ENCODE results near the gene ITPR3. TPM values are rescaled to one million over a fixed set of nuclear protein-coding genes. Genes with fewer than 3 reads are reported as not detected.
A peak's percentile ranks its signal among the peaks of the same experiment; 100 is the strongest.

ITPR3 gene
- total and polyA plus RNA-seq, 2 experiments from 2014 or later: 0.13 to 1.1 TPM

DNA sequence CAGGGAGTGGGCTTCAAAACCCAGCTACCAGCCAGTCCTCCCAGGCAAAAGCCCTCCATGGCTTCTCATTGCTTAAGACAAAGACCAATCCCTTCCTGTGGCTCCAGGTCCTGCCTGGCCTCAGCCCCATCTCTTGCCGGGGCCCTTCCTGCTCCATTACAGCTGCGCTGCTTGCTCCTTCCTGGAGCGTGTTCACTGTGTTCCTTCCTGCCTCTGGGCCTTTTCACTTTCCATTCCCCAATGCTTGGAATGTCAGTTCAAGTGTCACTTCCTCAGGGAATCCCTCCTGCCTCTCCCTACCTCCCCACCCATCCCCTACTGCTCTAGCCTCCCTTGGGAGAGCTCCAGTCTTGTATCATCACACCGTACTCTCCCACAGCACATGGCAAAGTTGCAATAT lies 11.1 kb upstream of the ITPR3 start:
- Histone ChIP-seq H3K27me3 (no peaks in the 10 kb centered on the region), H3K9me3 (ENCODE audit: low read depth) (no peaks in the 10 kb centered on the region), H3K4me3 (no peak overlapping the region), H3K27ac (no peak overlapping the region), H3K4me1 (ENCODE audit: low read depth) (peaks cover 18% of the 10 kb centered on the region), H3K36me3 (no peaks in the 10 kb centered on the region)
- TF ChIP-seq, protein P1, sequence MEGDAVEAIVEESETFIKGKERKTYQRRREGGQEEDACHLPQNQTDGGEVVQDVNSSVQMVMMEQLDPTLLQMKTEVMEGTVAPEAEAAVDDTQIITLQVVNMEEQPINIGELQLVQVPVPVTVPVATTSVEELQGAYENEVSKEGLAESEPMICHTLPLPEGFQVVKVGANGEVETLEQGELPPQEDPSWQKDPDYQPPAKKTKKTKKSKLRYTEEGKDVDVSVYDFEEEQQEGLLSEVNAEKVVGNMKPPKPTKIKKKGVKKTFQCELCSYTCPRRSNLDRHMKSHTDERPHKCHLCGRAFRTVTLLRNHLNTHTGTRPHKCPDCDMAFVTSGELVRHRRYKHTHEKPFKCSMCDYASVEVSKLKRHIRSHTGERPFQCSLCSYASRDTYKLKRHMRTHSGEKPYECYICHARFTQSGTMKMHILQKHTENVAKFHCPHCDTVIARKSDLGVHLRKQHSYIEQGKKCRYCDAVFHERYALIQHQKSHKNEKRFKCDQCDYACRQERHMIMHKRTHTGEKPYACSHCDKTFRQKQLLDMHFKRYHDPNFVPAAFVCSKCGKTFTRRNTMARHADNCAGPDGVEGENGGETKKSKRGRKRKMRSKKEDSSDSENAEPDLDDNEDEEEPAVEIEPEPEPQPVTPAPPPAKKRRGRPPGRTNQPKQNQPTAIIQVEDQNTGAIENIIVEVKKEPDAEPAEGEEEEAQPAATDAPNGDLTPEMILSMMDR (IDR thresholded peaks at IDR 0.05; ENCODE audit: low read depth, low read length): no peak
- DNase-seq (ENCODE audit: low read depth in 1 of 2, low spot score in 1 of 2): no peak

DNA sequence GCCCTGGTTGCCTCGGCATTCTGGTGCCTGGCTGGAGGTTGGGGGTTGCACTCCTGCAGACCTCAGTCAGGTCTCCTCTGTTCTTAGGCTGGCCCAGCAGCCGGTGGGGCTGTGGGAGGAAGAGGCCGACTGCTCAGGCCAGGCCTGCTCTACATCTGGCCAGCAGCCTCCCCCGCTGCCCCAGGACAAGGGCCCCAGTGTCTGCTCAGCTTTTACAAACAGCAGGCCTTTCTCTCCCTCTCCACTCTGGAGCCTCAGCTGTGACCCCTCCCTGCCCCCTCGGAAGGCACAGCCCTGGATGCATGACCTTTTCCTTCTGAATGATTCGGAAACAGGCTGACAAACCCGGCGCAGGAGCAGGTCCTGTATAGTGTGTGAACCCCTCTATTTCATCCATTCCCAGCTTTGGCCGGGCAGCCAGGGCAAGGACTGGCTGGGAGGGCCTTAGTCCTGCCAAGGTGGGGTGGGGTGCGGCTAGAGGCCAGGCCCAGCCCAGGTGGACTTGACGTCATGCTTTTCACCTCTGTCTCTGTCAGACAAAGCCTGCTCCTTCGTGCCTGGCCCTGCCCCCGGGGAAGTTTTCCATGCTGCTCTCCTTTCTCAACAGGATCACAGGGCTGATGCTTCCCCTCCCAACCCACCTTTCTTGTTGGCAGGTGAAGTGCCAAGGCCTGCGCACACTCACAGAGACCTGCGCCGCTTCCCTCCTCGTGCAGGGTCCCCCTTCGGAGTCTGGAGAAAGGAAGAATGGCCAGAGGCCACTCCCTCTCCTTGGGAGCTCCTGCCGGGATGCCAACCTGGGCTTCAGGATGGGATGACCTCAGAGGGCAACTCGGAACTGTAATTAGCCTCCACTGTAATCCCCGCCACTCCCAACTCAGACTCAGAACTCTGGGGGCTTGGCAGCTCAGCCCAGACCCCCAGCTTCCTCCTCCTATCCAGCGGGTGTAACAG lies 10.1 kb upstream of the ITPR3 start:
- Histone ChIP-seq H3K4me1 (ENCODE audit: low read depth) (peaks cover 18% of the 10 kb centered on the region), H3K27ac (peak overlapping the region; percentile 9)
- peak in 1 of 2 donors; percentile 60 for DNase-seq (ENCODE audit: low read depth in 1 of 2, low spot score in 1 of 2)

DNA sequence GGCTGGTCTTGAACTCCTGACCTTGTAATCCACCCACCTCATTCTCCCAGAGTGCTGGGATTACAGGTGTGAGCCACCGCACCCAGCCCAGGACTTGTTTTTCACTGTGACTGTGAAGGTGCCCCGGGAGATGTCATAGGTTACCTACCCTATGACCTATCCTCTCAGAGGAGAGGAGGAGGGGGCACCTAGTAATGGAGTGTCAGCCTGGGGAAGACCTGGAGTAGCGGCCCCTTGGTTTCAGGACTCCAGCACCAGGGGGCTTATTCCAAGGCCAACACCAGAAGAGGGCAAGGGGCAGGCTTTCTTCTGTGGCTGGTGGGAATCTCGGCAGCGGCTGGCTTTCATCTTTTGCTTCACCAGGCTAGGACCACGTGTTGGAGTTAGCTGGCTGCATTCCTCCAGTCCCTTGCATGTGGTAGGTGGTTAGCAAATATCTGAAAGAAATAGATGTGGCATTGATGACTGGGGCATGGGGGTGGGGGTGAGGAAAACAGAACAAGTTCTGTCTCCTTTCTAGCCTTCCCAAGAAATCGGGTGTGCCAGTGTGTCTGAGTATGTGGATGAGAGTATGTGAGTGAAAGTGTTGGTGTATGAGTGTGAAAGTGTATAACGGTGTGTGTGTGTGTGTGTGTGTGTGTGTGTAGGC lies 7.9 kb upstream of the ITPR3 start:
- DNase-seq (ENCODE audit: low read depth in 1 of 2, low spot score in 1 of 2): peak in 1 of 2 donors; percentile 51
- H3K27ac ChIP-seq: no peak overlapping the region

More for the DNA sequence above, 10.1 kb upstream of the ITPR3 start:
- H3K27me3 ChIP-seq: no peaks in the 10 kb centered on the region
- no peaks in the 10 kb centered on the region for H3K9me3 ChIP-seq (ENCODE audit: low read depth)
- no peak overlapping the region for H3K4me3 ChIP-seq
- H3K36me3 ChIP-seq: no peaks in the 10 kb centered on the region
- TF ChIP-seq, protein P1 (IDR thresholded peaks at IDR 0.05; ENCODE audit: low read depth, low read length): no peak

DNA sequence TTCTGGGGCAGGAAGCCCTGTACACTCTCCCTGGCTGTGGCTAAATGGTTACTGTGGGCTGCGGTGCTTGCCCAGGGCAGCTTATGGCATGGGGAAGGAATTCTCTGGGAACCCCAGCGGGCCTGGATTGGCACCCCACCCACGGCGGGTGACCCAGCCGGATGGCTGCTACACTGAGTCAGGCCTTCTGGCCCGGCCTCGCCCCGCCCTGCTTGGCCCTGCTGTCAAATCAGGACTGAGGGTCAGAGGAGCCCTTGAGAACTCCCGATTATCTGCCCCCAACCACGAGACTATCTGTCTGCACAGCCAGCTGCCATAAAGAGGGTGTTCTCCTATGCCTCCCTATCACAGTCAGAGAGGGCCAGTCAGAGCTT lies 7.3 kb upstream of the ITPR3 start:
- H3K4me1 ChIP-seq (ENCODE audit: low read depth): peaks cover 18% of the 10 kb centered on the region
- H3K27ac ChIP-seq: no peak overlapping the region
- H3K27me3 ChIP-seq: peaks cover 6% of the 10 kb centered on the region
- TF ChIP-seq, protein P1 (IDR thresholded peaks at IDR 0.05; ENCODE audit: low read depth, low read length): no peak
- H3K4me3 ChIP-seq: no peak overlapping the region
- H3K9me3 ChIP-seq (ENCODE audit: low read depth): no peaks in the 10 kb centered on the region
- DNase-seq (ENCODE audit: low read depth in 1 of 2, low spot score in 1 of 2): peak in 1 of 2 donors; percentile 45
- no peaks in the 10 kb centered on the region for H3K36me3 ChIP-seq

More for the DNA sequence above, 7.9 kb upstream of the ITPR3 start:
- no peaks in the 10 kb centered on the region for H3K36me3 ChIP-seq
- H3K27me3 ChIP-seq: peaks cover 2% of the 10 kb centered on the region
- H3K4me3 ChIP-seq: no peak overlapping the region
- H3K4me1 ChIP-seq (ENCODE audit: low read depth): peaks cover 18% of the 10 kb centered on the region
- TF ChIP-seq, protein P1 (IDR thresholded peaks at IDR 0.05; ENCODE audit: low read depth, low read length): no peak
- no peaks in the 10 kb centered on the region for H3K9me3 ChIP-seq (ENCODE audit: low read depth)

DNA sequence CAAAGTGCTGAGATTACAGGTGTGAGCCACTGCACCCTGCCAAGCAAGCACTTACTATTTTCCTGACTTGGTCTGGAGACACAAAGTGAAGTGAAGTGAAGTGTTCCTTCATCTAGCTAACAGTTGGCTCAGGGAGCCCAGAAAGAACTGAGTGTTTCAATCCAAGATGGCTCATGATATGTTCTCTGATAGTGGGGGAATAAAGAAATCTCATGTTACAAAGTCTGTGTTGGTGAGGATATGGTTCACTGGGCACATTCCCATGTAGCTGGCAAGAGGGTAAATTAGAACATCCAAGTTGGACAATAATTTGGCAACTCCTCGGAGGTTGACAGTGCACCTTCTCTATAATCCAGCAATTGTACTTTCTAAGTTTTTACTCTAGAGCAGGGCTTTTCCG lies 5.0 kb upstream of the ITPR3 start:
- Histone ChIP-seq H3K27me3 (peaks cover 30% of the 10 kb centered on the region), H3K9me3 (ENCODE audit: low read depth) (no peaks in the 10 kb centered on the region), H3K36me3 (no peaks in the 10 kb centered on the region), H3K4me1 (ENCODE audit: low read depth) (no peaks in the 10 kb centered on the region), H3K4me3 (no peak overlapping the region), H3K27ac (no peak overlapping the region)
- DNase-seq (ENCODE audit: low read depth in 1 of 2, low spot score in 1 of 2): no peak
- TF ChIP-seq, protein P1 (IDR thresholded peaks at IDR 0.05; ENCODE audit: low read depth, low read length): no peak

All from cardiac muscle cell (in vitro differentiated cells and primary cell).